Measurements from ENCODE around the gene SORCS2.

Gene SORCS2

GRCh38 chr4:7325541-7325940, 133.2 kb downstream of the SORCS2 start:
- Histone ChIP-seq H3K4me1 (ENCODE audit: control insufficient read depth in 1 of 2, insufficient read depth in 2 of 2, low read length in 2 of 2) (peaks cover 0 to 1% of the 10 kb centered on the region in 2 experiments), H4K12ac (ENCODE audit: low read depth, low read length) (no peak overlapping the region), H2BK12ac (ENCODE audit: low read length) (no peak overlapping the region), H3K14ac (ENCODE audit: low read length) (no peak overlapping the region), H2AK5ac (ENCODE audit: low read length) (no peak overlapping the region), H3K4me2 (ENCODE audit: low read length) (no peak overlapping the region), H4K91ac (ENCODE audit: low read depth, low read length) (no peak overlapping the region), H3K36me3 (ENCODE audit: control insufficient read depth in 1 of 2, insufficient read depth in 2 of 2, low read length in 2 of 2) (no peaks in the 10 kb centered on the region), H3K79me1 (ENCODE audit: low read length) (no peaks in the 10 kb centered on the region), H3K4ac (ENCODE audit: low read depth, low read length) (no peak overlapping the region), H2BK120ac (ENCODE audit: insufficient read depth, low read length, poor library complexity) (no peak overlapping the region), H4K8ac (ENCODE audit: low read depth, low read length) (no peak overlapping the region), H3K18ac (ENCODE audit: low read length) (no peak overlapping the region), H3K27ac (ENCODE audit: low read depth, low read length) (no peak overlapping the region), H3K4me3 (ENCODE audit: low read depth, low read length) (no peak overlapping the region), H3K23ac (ENCODE audit: low read length) (no peak overlapping the region), H2AFZ (ENCODE audit: insufficient read depth, low read length, poor library complexity) (no peak overlapping the region), H3K9me3 (ENCODE audit: insufficient read depth, low read depth, low read length) (peaks cover 6% of the 10 kb centered on the region), H3K27me3 (ENCODE audit: insufficient read depth, low read length) (peaks cover 4% of the 10 kb centered on the region), H3K9ac (ENCODE audit: low read length) (no peak overlapping the region), H2BK5ac (ENCODE audit: low read depth, low read length, poor library complexity) (no peak overlapping the region), H3K79me2 (ENCODE audit: control insufficient read depth, insufficient read depth, low read length, poor library complexity) (no peaks in the 10 kb centered on the region)
- no CpG with 5 or more reads among the region's 13 CpGs for WGBS (ENCODE audit: extremely low coverage, insufficient coverage, insufficient read length)
- DNase-seq, result no peak

- no peak overlapping the region for H4K91ac ChIP-seq (ENCODE audit: low read depth, low read length)
- peaks cover 4% of the 10 kb centered on the region for H3K27me3 ChIP-seq (ENCODE audit: insufficient read depth, low read length)
- no peak overlapping the region for H2BK12ac ChIP-seq (ENCODE audit: low read length)
- no peak overlapping the region for H3K27ac ChIP-seq (ENCODE audit: low read depth, low read length)
- H3K36me3 ChIP-seq (ENCODE audit: control insufficient read depth in 1 of 2, insufficient read depth in 2 of 2, low read length in 2 of 2), result no peaks in the 10 kb centered on the region
- H2BK5ac ChIP-seq (ENCODE audit: low read depth, low read length, poor library complexity), result no peak overlapping the region
- H4K8ac ChIP-seq (ENCODE audit: low read depth, low read length), result no peak overlapping the region
- no peak overlapping the region for H3K14ac ChIP-seq (ENCODE audit: low read length)
- H3K4ac ChIP-seq (ENCODE audit: low read depth, low read length), result no peak overlapping the region
- H3K9me3 ChIP-seq (ENCODE audit: insufficient read depth, low read depth, low read length), result peaks cover 6% of the 10 kb centered on the region
- no peaks in the 10 kb centered on the region for H3K79me1 ChIP-seq (ENCODE audit: low read length)
- H4K12ac ChIP-seq (ENCODE audit: low read depth, low read length), result no peak overlapping the region
- no peak overlapping the region for H3K4me3 ChIP-seq (ENCODE audit: low read depth, low read length)
- no peak overlapping the region for H2AK5ac ChIP-seq (ENCODE audit: low read length)
- no peak overlapping the region for H2BK120ac ChIP-seq (ENCODE audit: insufficient read depth, low read length, poor library complexity)
- H3K18ac ChIP-seq (ENCODE audit: low read length), result no peak overlapping the region
- no peaks in the 10 kb centered on the region for H3K79me2 ChIP-seq (ENCODE audit: control insufficient read depth, insufficient read depth, low read length, poor library complexity)
- no CpG with 5 or more reads among the region's 12 CpGs for WGBS (ENCODE audit: extremely low coverage, insufficient coverage, insufficient read length)
- no peak overlapping the region for H3K4me2 ChIP-seq (ENCODE audit: low read length)
- H3K9ac ChIP-seq (ENCODE audit: low read length), result no peak overlapping the region
- DNase-seq, result no peak
- H2AFZ ChIP-seq (ENCODE audit: insufficient read depth, low read length, poor library complexity), result no peak overlapping the region
- H3K4me1 ChIP-seq (ENCODE audit: control insufficient read depth in 1 of 2, insufficient read depth in 2 of 2, low read length in 2 of 2), result no peaks in the 10 kb centered on the region
- H3K23ac ChIP-seq (ENCODE audit: low read length), result no peak overlapping the region
Observed at GRCh38 chr4:7326306-7326692, 134.0 kb downstream of the SORCS2 start.

- no peaks in the 10 kb centered on the region for H3K79me1 ChIP-seq (ENCODE audit: low read length)
- H3K9me3 ChIP-seq (ENCODE audit: insufficient read depth, low read depth, low read length), result peaks cover 6% of the 10 kb centered on the region
- no peaks in the 10 kb centered on the region for H3K4me1 ChIP-seq (ENCODE audit: control insufficient read depth in 1 of 2, insufficient read depth in 2 of 2, low read length in 2 of 2)
- no peak overlapping the region for H3K9ac ChIP-seq (ENCODE audit: low read length)
- H2AFZ ChIP-seq (ENCODE audit: insufficient read depth, low read length, poor library complexity), result no peak overlapping the region
- no peak overlapping the region for H3K23ac ChIP-seq (ENCODE audit: low read length)
- H3K4me3 ChIP-seq (ENCODE audit: low read depth, low read length), result no peak overlapping the region
- WGBS (ENCODE audit: extremely low coverage, insufficient coverage, insufficient read length), result no CpG with 5 or more reads among the region's 20 CpGs
- no peak overlapping the region for H3K4me2 ChIP-seq (ENCODE audit: low read length)
- no peak overlapping the region for H3K27ac ChIP-seq (ENCODE audit: low read depth, low read length)
- H3K4ac ChIP-seq (ENCODE audit: low read depth, low read length), result no peak overlapping the region
- DNase-seq, result no peak
- no peak overlapping the region for H4K12ac ChIP-seq (ENCODE audit: low read depth, low read length)
- no peak overlapping the region for H2BK5ac ChIP-seq (ENCODE audit: low read depth, low read length, poor library complexity)
- no peaks in the 10 kb centered on the region for H3K79me2 ChIP-seq (ENCODE audit: control insufficient read depth, insufficient read depth, low read length, poor library complexity)
- no peak overlapping the region for H2BK12ac ChIP-seq (ENCODE audit: low read length)
- peaks cover 4% of the 10 kb centered on the region for H3K27me3 ChIP-seq (ENCODE audit: insufficient read depth, low read length)
- H3K18ac ChIP-seq (ENCODE audit: low read length), result no peak overlapping the region
- H3K36me3 ChIP-seq (ENCODE audit: control insufficient read depth in 1 of 2, insufficient read depth in 2 of 2, low read length in 2 of 2), result no peaks in the 10 kb centered on the region
- no peak overlapping the region for H4K91ac ChIP-seq (ENCODE audit: low read depth, low read length)
- no peak overlapping the region for H2BK120ac ChIP-seq (ENCODE audit: insufficient read depth, low read length, poor library complexity)
- no peak overlapping the region for H2AK5ac ChIP-seq (ENCODE audit: low read length)
- no peak overlapping the region for H4K8ac ChIP-seq (ENCODE audit: low read depth, low read length)
- H3K14ac ChIP-seq (ENCODE audit: low read length), result no peak overlapping the region
Observed at GRCh38 chr4:7326693-7327340, 134.5 kb downstream of the SORCS2 start.

- Histone ChIP-seq H4K8ac (ENCODE audit: low read depth, low read length) (no peak overlapping the region), H3K23ac (ENCODE audit: low read length) (no peak overlapping the region), H2BK5ac (ENCODE audit: low read depth, low read length, poor library complexity) (no peak overlapping the region), H2BK120ac (ENCODE audit: insufficient read depth, low read length, poor library complexity) (no peak overlapping the region), H3K9me3 (ENCODE audit: insufficient read depth, low read depth, low read length) (peaks cover 3% of the 10 kb centered on the region), H4K91ac (ENCODE audit: low read depth, low read length) (no peak overlapping the region), H3K36me3 (ENCODE audit: control insufficient read depth in 1 of 2, insufficient read depth in 2 of 2, low read length in 2 of 2) (no peaks in the 10 kb centered on the region), H3K4me2 (ENCODE audit: low read length) (no peak overlapping the region), H3K4ac (ENCODE audit: low read depth, low read length) (no peak overlapping the region), H3K14ac (ENCODE audit: low read length) (no peak overlapping the region), H3K79me1 (ENCODE audit: low read length) (no peaks in the 10 kb centered on the region), H3K27me3 (ENCODE audit: insufficient read depth, low read length) (peaks cover 4% of the 10 kb centered on the region), H3K79me2 (ENCODE audit: control insufficient read depth, insufficient read depth, low read length, poor library complexity) (no peaks in the 10 kb centered on the region), H4K12ac (ENCODE audit: low read depth, low read length) (no peak overlapping the region), H3K27ac (ENCODE audit: low read depth, low read length) (no peak overlapping the region), H3K4me1 (ENCODE audit: control insufficient read depth in 1 of 2, insufficient read depth in 2 of 2, low read length in 2 of 2) (no peaks in the 10 kb centered on the region), H2BK12ac (ENCODE audit: low read length) (no peak overlapping the region), H3K9ac (ENCODE audit: low read length) (no peak overlapping the region), H3K18ac (ENCODE audit: low read length) (no peak overlapping the region), H2AK5ac (ENCODE audit: low read length) (no peak overlapping the region), H2AFZ (ENCODE audit: insufficient read depth, low read length, poor library complexity) (no peak overlapping the region), H3K4me3 (ENCODE audit: low read depth, low read length) (no peak overlapping the region)
- no peak for DNase-seq
- WGBS (ENCODE audit: extremely low coverage, insufficient coverage, insufficient read length), result no CpG with 5 or more reads among the region's 17 CpGs
Observed at GRCh38 chr4:7327341-7327885, 135.1 kb downstream of the SORCS2 start.

Measured in trophoblast cell (in vitro differentiated cells and primary cell).